BLaER1 (cell line): ENCODE data around the gene CELA2B.
A peak's percentile ranks its signal among the peaks of the same experiment; 100 is the strongest.
"Not testable (repeated sequence)": the region's sequence is repeated elsewhere in the genome, so short reads cannot be mapped to it uniquely, and the experiment has no call there.

ENCODE experiments used
- H3K27ac ChIP-seq: shearing (Covaris generic); formaldehyde crosslinking; 2 replicates; pipeline ENCODE4 v1.8.1; 2022
- H3K27me3 ChIP-seq: shearing (Covaris generic); formaldehyde crosslinking; 2 replicates; pipeline ENCODE4 v1.8.1; 2022
- H3K36me3 ChIP-seq: shearing (Covaris generic); formaldehyde crosslinking; 2 replicates; pipeline ENCODE4 v1.8.1; 2022
- H3K4me1 ChIP-seq: shearing (Covaris generic); formaldehyde crosslinking; 2 replicates; pipeline ENCODE4 v1.8.1; 2022
- H3K4me2 ChIP-seq: shearing (Covaris generic); formaldehyde crosslinking; 2 replicates; pipeline ENCODE4 v1.8.1; 2022
- H3K4me3 ChIP-seq: shearing (Covaris generic); formaldehyde crosslinking; 2 replicates; pipeline ENCODE4 v1.8.1; 2022
- H3K9ac ChIP-seq: shearing (Covaris generic); formaldehyde crosslinking; 2 replicates; pipeline ENCODE4 v1.8.1; 2022
- H3K9me3 ChIP-seq: shearing (Covaris generic); formaldehyde crosslinking; 2 replicates; pipeline ENCODE4 v1.8.1; 2022
- H4K20me1 ChIP-seq: shearing (Covaris generic); formaldehyde crosslinking; 2 replicates; pipeline ENCODE4 v1.8.1; 2022
- Cebpa-rat ChIP-seq: shearing (Covaris generic); IDR thresholded peaks from 2 replicates; pipeline ENCODE4 v1.8.1; 2022

Gene CELA2B

DNA sequence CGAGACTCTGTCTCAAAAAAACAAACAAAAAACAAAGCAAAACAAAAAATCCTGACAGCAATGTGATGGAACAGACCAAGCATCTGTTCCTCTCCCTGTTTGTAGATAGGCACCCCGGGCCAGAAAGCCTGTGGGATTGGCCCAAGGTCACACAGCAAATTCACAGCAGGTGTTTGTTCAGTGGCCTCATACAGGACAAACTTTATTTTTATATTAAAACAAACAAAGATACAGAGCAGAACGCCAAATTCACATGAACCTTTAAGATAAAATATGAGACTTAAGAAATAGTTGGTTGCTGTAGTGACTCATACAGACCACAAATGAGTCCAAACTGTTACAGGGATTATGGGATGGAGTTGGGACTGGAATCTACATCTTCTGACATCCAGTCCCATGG lies 21.6 kb upstream of the CELA2B start:
- no peak overlapping the region for H3K9ac ChIP-seq
- H4K20me1 ChIP-seq = no peaks in the 10 kb centered on the region
- H3K27me3 ChIP-seq = no peaks in the 10 kb centered on the region
- TF ChIP-seq Cebpa-rat = no peak
- H3K4me2 ChIP-seq = no peak overlapping the region
- H3K27ac ChIP-seq = no peak overlapping the region
- H3K4me3 ChIP-seq = no peak overlapping the region
- no peaks in the 10 kb centered on the region for H3K36me3 ChIP-seq
- no peaks in the 10 kb centered on the region for H3K9me3 ChIP-seq
- H3K4me1 ChIP-seq = peaks cover 6% of the 10 kb centered on the region; the same call in 1 of the 2 replicates

DNA sequence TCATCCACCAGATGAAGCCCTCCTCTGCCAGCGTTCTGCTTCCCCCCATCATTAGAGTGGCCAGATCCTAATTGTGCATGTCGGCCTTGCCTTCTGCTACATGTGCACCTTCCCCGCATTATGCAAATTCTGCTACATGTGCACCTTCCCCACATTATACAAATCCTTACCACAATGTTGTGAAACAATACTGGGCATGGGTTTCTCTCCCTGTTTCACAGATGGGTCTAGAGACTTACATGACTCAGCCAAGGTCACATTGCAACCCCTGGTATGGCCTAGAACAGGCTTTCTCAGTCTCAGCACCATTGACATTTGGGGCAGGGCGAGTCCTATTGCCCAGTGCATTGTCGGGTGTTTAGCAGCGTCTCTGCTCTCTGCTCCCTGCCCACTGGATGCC lies 20.4 kb upstream of the CELA2B start:
- Histone ChIP-seq H3K27me3 (no peaks in the 10 kb centered on the region), H3K4me3 (no peak overlapping the region), H3K9ac (no peak overlapping the region), H3K4me1 (peaks cover 7% of the 10 kb centered on the region), H3K36me3 (no peaks in the 10 kb centered on the region), H3K4me2 (no peak overlapping the region), H3K9me3 (no peaks in the 10 kb centered on the region), H4K20me1 (no peaks in the 10 kb centered on the region), H3K27ac (no peak overlapping the region)
- TF ChIP-seq Cebpa-rat = no peak

DNA sequence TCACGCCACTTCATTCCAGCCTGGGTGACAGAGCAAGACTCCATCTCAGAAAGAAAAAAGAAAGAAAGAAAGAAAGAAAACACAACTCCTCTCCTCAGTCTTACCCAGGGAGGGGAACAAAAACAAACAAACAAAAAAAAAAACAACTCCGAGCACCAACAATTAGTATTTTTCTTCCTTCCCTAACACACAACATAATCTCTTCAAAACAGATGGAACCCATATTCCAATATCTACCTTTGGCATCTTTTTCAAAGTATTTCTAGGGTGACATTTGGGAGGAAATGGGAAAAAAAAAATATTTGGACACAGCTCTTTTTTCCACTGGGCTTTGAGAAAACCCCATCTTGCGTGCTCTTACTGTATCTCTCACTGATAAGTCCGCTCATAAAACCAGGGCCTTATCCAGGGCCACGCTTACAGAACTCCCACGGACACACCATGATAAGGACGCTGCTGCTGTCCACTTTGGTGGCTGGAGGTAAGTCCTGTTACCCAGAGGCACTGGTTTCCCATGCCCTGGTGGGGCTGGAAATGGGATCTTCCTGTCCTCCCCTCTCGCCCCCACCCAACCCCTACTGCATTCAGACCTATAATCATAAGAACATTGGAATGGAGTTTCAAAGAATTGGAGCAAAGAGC lies 19.5 kb upstream of the CELA2B start, which contains the start of gene CELA2A:
Gene CELA2A, plus strand, starts transcription at position 420 of the 642 bp plus-strand sequence. Its CDS starts 22 bp downstream, at position 442.
- no peak within 1 kb of the TSS for H3K9ac ChIP-seq

DNA sequence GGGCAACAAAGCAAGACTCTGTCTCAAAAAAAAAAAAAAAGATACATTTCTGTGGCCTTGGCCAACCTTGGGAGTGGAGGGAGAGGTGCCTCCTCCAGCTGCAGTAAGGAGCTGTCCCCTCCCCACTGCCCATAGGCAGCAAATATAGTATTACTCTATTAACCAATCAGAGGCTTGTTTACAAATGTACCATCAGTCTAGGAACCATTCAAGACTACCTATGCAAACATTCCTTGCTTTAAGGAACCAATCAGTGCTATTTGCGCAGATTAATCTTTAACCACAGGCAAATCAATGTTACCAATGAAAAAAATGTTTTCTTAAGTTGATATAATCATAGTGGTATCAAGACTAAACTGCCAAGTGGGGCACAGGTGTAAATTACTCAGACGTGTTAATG lies 18.3 kb upstream of the CELA2B start:
- H3K4me2 ChIP-seq = no peak overlapping the region
- H3K4me1 ChIP-seq = peaks cover 14% of the 10 kb centered on the region
- no peaks in the 10 kb centered on the region for H3K27me3 ChIP-seq
- no peaks in the 10 kb centered on the region for H4K20me1 ChIP-seq
- TF ChIP-seq Cebpa-rat = no peak
- H3K4me3 ChIP-seq = no peak overlapping the region
- H3K36me3 ChIP-seq = no peaks in the 10 kb centered on the region
- H3K27ac ChIP-seq = no peak overlapping the region
- H3K9me3 ChIP-seq = no peaks in the 10 kb centered on the region
- no peak overlapping the region for H3K9ac ChIP-seq

More for the DNA sequence above, 19.5 kb upstream of the CELA2B start, which contains the start of gene CELA2A:
- no peak within 1 kb of the TSS for H3K4me2 ChIP-seq
- no peak within 1 kb of the TSS for H3K4me3 ChIP-seq
- no peaks in the 10 kb centered on the region for H4K20me1 ChIP-seq
- H3K27ac ChIP-seq = no peak within 1 kb of the TSS
- H3K9me3 ChIP-seq = no peaks in the 10 kb centered on the region
- H3K36me3 ChIP-seq = no peaks in the 10 kb centered on the region
- H3K27me3 ChIP-seq = no peaks in the 10 kb centered on the region
- peaks cover 14% of the 10 kb centered on the region for H3K4me1 ChIP-seq
- TF ChIP-seq Cebpa-rat = no peak

DNA sequence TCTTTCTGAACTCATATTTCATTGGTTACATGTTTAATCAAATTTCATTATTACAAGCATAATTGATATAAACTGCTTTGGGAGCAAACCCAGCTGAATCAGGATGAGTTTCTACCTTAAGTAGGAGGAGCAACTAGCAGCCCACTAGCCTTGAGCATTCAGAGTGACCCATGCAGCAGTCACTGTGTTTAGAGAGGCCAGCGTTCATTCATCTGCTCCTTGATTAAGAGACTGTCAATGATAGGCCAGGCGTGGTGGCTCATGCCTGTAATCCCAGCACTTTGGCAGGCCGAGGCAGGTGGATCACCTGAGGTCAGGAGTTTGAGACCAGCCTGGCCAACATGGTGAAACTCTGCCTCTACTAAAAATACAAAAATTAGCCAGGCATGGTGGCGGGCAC lies 17.5 kb upstream of the CELA2B start:
- H3K36me3 ChIP-seq, H3K27ac ChIP-seq, H3K27me3 ChIP-seq: not testable (repeated sequence)

DNA sequence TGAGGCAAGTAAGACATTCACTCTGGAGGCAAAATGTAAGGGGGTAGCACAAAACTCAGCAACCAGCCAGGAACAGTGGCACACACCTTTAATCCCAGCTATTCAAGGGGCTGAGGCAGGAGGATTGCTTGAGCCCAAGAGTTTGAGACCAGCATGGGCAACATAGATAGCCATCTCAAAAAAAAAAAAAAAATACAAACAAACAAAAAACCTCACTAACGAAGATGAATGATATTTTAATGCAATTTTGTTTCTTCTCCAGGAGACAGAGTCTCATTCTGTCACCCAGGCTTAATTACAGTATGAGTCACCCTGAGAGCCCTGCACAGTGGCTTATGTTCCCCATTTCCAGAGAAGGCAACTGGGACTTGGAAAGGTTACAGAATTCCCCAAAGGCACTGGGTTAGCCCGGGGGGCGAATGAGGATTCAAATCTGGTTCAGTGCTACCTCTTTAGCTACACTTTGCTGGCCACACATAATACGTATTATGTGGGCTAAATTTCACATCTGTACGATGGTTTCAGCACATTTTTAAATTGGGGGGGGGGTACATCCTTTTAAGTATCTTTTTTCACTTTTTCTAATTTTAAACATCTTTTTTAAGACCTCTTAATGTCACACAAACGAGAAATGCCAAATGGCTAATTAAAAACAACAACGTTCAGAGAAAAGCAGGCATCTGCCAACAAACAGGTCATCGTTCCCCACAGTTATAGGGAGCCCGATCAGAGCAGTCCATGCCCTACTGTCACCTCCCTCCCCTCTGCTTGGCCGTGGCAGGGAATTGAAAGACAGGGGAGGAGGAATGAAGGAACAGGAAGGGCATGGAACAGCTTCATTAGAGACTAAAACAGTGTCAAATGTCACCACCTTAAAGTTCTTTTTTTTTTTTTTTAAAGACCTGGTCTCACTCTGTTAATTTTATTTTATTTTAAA lies 15.9 kb upstream of the CELA2B start:
- Histone ChIP-seq H3K36me3 (no peaks in the 10 kb centered on the region), H4K20me1 (no peaks in the 10 kb centered on the region), H3K4me3 (no peak overlapping the region), H3K27ac (no peak overlapping the region), H3K9ac (no peak overlapping the region), H3K27me3 (no peaks in the 10 kb centered on the region), H3K4me1 (peaks cover 14% of the 10 kb centered on the region), H3K4me2 (peak overlapping the region; percentile 38), H3K9me3 (no peaks in the 10 kb centered on the region)
- no peak for TF ChIP-seq Cebpa-rat

More for the DNA sequence above, 17.5 kb upstream of the CELA2B start:
- peaks cover 14% of the 10 kb centered on the region for H3K4me1 ChIP-seq
- not testable (repeated sequence) for H3K4me3 ChIP-seq, H3K9ac ChIP-seq, H3K9me3 ChIP-seq, H3K4me2 ChIP-seq, H4K20me1 ChIP-seq

DNA sequence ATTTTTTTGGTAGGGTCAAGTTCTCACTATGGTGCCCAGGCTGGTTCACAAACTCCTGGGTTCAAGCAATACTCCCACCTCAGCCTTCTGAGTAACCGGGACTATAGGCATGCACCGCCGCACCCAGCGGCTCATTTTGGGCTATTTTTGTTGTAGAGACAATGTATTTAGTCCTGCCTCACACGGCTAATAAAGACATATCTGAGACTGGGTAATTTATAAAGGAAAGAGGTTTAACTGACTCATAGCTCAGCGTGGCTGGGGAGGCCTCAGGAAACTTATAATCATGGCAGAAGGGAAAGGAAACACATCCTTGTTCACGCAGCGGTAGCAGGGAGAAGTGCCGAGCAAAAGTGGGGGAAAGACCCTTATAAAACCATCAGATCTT lies 15.2 kb upstream of the CELA2B start:
- Histone ChIP-seq H3K4me1 (peaks cover 14% of the 10 kb centered on the region), H3K4me3 (no peak overlapping the region), H3K27me3 (no peaks in the 10 kb centered on the region), H3K36me3 (no peaks in the 10 kb centered on the region), H3K4me2 (peak overlapping the region; percentile 38), H4K20me1 (no peaks in the 10 kb centered on the region), H3K9ac (no peak overlapping the region), H3K9me3 (no peaks in the 10 kb centered on the region), H3K27ac (no peak overlapping the region)
- no peak for TF ChIP-seq Cebpa-rat

DNA sequence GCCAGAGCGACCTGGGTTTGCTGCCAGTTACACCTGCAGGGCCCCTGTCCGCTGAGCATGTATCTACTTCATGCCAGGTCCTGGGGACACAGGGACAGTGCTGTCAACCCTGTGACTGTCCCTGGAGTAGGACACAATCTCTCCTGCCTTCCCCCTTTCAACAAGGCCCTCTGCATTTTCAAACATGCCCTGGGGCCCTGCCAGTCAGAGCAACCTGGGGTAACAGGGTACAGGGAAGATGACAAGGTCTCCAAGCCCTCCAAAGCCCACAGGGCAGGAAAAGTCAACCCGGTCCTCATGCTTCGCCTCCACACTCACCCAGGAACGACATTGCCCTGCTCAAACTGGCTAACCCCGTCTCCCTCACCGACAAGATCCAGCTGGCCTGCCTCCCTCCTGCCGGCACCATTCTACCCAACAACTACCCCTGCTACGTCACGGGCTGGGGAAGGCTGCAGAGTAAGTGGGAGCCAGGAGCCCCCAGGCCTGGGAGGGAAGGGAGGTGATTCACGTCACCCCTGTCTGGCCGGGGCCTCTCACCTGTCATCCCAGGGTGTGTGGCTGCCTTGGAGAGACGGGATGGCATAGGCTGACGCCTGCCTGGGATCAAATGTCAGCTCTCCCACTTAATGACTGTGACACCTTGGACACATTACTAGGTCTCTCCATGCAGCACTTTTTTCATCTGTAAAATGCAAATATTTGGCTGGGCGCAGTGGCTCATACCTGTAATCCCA lies 12.7 kb upstream of the CELA2B start:
- H3K9ac ChIP-seq, H3K4me2 ChIP-seq, H3K4me3 ChIP-seq, H3K27me3 ChIP-seq, H3K27ac ChIP-seq, H3K9me3 ChIP-seq, H4K20me1 ChIP-seq, H3K36me3 ChIP-seq: not testable (repeated sequence)
- peaks cover 14% of the 10 kb centered on the region for H3K4me1 ChIP-seq

DNA sequence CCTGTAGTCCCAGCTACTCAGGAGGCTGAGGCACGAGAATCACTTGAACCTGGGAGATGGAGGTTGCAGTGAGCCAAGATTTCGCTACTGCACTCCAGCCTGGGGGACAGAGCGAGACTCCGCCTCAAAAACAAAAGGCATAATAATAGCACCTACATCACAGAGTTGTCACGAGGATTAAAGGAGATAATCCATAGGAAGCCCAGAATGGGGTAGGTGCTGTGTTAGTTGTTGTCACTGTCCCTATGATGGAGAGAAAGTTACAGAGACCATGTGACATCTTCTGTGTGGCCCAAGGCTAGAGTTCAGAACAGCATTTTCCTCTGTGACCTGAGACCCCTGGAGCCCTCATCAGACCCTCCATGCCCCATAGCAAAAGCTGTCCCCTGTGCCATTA lies 12.0 kb upstream of the CELA2B start:
- not testable (repeated sequence) for H3K27me3 ChIP-seq, H4K20me1 ChIP-seq, H3K9me3 ChIP-seq, H3K9ac ChIP-seq, H3K27ac ChIP-seq, H3K4me3 ChIP-seq, H3K36me3 ChIP-seq, H3K4me2 ChIP-seq
- H3K4me1 ChIP-seq = peaks cover 17% of the 10 kb centered on the region

DNA sequence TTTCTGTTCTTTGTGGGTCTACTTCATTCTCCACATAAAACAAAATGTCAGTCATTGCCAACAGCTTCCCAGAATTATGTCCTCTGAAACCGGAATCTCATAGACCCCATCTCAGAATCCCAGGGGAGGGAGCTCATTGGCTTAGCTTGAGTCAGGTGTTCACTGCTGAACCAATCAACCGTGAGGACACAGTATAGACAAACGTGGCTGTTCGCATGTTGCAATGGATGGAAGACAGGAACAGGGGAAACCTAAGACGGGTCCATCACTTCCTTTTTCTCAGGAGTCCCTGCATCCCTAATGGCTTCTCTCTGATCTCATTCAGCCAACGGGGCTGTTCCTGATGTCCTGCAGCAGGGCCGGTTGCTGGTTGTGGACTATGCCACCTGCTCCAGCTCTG lies 10.2 kb upstream of the CELA2B start:
- Histone ChIP-seq H3K27me3 (no peaks in the 10 kb centered on the region), H3K36me3 (no peaks in the 10 kb centered on the region), H3K27ac (no peak overlapping the region), H3K4me1 (peaks cover 13% of the 10 kb centered on the region), H3K4me3 (no peak overlapping the region), H4K20me1 (no peaks in the 10 kb centered on the region), H3K4me2 (no peak overlapping the region), H3K9ac (no peak overlapping the region), H3K9me3 (no peaks in the 10 kb centered on the region)
- no peak for TF ChIP-seq Cebpa-rat

DNA sequence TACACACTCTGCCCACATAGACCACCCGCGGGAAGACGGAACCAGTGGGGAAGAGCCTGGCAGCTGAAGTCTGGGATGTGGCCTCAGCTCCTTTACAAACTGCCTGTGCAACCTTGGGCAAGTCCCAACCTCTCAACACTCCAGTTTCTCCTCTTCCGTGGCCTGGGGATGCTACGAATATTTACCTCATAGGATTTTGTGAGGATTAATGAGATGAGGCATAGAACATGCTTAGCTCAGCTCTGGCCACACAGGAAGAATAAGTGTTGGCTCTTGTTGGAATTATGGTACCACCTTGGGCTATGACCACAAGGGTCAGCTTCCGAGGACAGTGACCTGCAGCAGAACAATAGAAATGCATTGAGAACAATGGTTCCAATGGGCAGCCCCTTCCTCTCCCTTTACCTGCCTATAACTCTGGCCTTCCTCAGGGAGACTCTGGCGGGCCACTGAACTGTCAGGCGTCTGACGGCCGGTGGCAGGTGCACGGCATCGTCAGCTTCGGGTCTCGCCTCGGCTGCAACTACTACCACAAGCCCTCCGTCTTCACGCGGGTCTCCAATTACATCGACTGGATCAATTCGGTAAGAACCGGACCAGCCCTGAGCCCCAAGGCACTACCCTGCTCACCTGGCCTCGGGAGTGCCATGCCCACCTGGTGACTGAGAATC lies 8.8 kb upstream of the CELA2B start:
- H3K9ac ChIP-seq, H3K36me3 ChIP-seq, H4K20me1 ChIP-seq, H3K4me1 ChIP-seq, H3K4me2 ChIP-seq, H3K9me3 ChIP-seq, H3K4me3 ChIP-seq, H3K27ac ChIP-seq, H3K27me3 ChIP-seq: not testable (repeated sequence)
